ENCODE results near the gene ARFGAP3. TPM values are rescaled to one million over a fixed set of nuclear protein-coding genes. Genes with fewer than 3 reads are reported as not detected.

ARFGAP3 gene
- total RNA-seq, 1 donor from 2014 or later, result 62.0 TPM

- no peaks in the 10 kb centered on the region for H3K27me3 ChIP-seq (ENCODE audit: control insufficient read depth, insufficient read depth, low read length)
- TF ChIP-seq CTCF (IDR thresholded peaks at IDR 0.05; ENCODE audit: insufficient read depth, low read length, poor library complexity, severe bottlenecking), result no peak
- peaks cover 11% of the 10 kb centered on the region for H3K36me3 ChIP-seq (ENCODE audit: control insufficient read depth, insufficient read depth, low read length)
- H3K4me3 ChIP-seq (ENCODE audit: low read depth, low read length), result no peak overlapping the region
- no peak for DNase-seq (ENCODE audit: low read depth)
These were observed 21.7 kb upstream of the ARFGAP3 start for GRCh38 chr22:42878561-42879305.

DNA sequence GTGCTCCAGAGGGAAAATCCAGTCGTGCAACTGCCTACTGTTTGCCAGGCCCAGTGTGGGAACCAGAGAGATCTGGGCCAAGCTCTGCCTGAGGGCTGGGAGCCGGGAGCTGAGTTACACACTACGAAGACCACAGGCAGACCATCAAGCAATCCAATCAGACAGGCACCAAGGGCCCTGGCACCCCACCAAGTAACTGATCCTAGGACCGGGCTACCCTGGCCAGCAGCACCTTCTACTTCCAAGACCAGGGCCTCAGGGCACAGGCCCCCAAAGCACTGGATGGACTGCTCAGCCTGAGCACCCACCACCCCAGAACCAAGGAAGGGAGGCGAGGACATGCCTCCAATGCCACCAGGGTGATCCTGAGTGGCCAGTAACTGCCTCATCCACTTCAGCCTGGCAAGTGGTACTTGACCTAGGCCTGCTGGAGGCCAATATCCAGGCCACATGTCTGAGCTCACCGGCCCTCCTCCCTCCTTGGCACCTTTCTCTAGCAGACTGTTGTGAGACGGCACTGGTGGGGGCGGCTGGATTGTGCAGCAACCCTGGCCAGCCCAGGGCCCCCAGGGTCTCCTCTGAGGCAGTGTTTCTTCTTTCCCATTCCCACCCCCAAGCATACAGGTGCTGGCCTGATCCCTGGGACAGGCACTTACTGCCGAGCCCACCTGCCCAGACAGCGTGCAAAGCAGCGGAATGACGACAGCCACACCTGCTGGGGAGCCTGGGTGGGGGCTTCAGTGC lies 20.7 kb upstream of the ARFGAP3 start:
- Histone ChIP-seq H3K4me3 (ENCODE audit: low read depth, low read length) (no peak overlapping the region), H3K27me3 (ENCODE audit: control insufficient read depth, insufficient read depth, low read length) (no peaks in the 10 kb centered on the region), H3K36me3 (ENCODE audit: control insufficient read depth, insufficient read depth, low read length) (peaks cover 9% of the 10 kb centered on the region)
- DNase-seq (ENCODE audit: low read depth), result no peak
- TF ChIP-seq CTCF (IDR thresholded peaks at IDR 0.05; ENCODE audit: insufficient read depth, low read length, poor library complexity, severe bottlenecking), result no peak

DNA sequence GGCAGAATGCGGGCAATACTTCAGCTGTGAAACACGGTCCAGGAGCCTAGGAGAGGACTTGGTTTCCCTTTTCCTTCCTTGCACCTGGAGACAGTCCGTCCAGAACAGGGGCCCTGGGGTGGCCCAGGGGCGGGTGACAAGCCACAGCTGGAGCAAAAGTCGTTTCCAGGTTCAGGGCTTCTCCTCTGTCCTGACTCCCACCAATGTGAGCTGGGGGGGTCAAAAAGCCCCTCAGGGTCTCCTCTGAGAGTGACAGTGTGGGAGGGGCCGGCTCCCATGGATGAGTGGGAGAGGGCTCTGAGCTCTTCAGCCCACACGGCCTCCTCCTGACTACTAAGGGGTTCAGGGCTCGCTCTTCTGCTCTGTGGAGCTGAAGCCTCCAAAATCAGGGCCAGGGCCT lies 20.1 kb upstream of the ARFGAP3 start:
- H3K36me3 ChIP-seq (ENCODE audit: control insufficient read depth, insufficient read depth, low read length), result peaks cover 8% of the 10 kb centered on the region
- no peaks in the 10 kb centered on the region for H3K27me3 ChIP-seq (ENCODE audit: control insufficient read depth, insufficient read depth, low read length)
- H3K4me3 ChIP-seq (ENCODE audit: low read depth, low read length), result no peak overlapping the region
- DNase-seq (ENCODE audit: low read depth), result no peak
- no peak for TF ChIP-seq CTCF (IDR thresholded peaks at IDR 0.05; ENCODE audit: insufficient read depth, low read length, poor library complexity, severe bottlenecking)

- Histone ChIP-seq H3K27me3 (ENCODE audit: control insufficient read depth, insufficient read depth, low read length) (no peaks in the 10 kb centered on the region), H3K4me3 (ENCODE audit: low read depth, low read length) (no peak overlapping the region), H3K36me3 (ENCODE audit: control insufficient read depth, insufficient read depth, low read length) (peaks cover 8% of the 10 kb centered on the region)
- no peak for TF ChIP-seq CTCF (IDR thresholded peaks at IDR 0.05; ENCODE audit: insufficient read depth, low read length, poor library complexity, severe bottlenecking)
- no peak for DNase-seq (ENCODE audit: low read depth)
These were observed 19.0 kb upstream of the ARFGAP3 start for GRCh38 chr22:42876041-42876440.

DNA sequence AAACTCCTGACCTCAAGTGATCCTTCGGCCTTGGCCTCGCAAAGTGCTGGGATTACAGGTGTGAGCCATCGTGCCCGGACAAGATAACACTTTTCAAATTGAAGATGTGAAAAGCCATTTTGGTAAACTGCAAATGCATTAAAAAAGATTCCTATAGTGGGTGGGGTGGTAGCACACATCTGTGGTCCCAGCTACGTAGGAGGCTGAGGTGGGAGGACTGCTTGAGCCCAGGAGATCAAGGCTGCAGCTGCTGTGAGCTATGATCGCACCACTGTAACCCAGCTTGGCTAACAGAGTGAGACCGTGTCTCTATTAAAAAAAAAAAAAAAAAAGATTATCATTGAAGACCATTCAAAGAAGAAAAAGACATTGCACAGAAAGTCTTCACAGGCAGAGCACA lies 16.9 kb upstream of the ARFGAP3 start:
- Histone ChIP-seq H3K27me3 (ENCODE audit: control insufficient read depth, insufficient read depth, low read length) (no peaks in the 10 kb centered on the region), H3K36me3 (ENCODE audit: control insufficient read depth, insufficient read depth, low read length) (peaks cover 5% of the 10 kb centered on the region), H3K4me3 (ENCODE audit: low read depth, low read length) (no peak overlapping the region)
- DNase-seq (ENCODE audit: low read depth), result no peak
- TF ChIP-seq CTCF (IDR thresholded peaks at IDR 0.05; ENCODE audit: insufficient read depth, low read length, poor library complexity, severe bottlenecking), result no peak
